8988T (cell line): ENCODE results near the gene CHSY1.

Experiments
- DNase-seq: peaks from one replicate; pipeline ENCODE4 v3.0.0; 2011

CHSY1 gene

GRCh38 chr15:101148881-101149664 is 102.8 kb downstream of the CHSY1 start:
- DNase-seq, result no peak

GRCh38 chr15:101148166-101148880 is 103.5 kb downstream of the CHSY1 start:
- DNase-seq, result no peak

- DNase-seq, result no peak
Measured at GRCh38 chr15:101147181-101147580, 104.7 kb downstream of the CHSY1 start.

GRCh38 chr15:101146118-101146702 is 105.6 kb downstream of the CHSY1 start:
- no peak for DNase-seq

- DNase-seq, result no peak
Measured at GRCh38 chr15:101145362-101145761, 106.5 kb downstream of the CHSY1 start.

GRCh38 chr15:101143321-101143720 is 108.5 kb downstream of the CHSY1 start:
- no peak for DNase-seq

- no peak for DNase-seq
Measured at GRCh38 chr15:101142711-101143110, 109.1 kb downstream of the CHSY1 start.

GRCh38 chr15:101141926-101142527 is 109.8 kb downstream of the CHSY1 start:
- DNase-seq, result no peak

GRCh38 chr15:101140697-101141065 is 111.2 kb downstream of the CHSY1 start:
- no peak for DNase-seq

DNA sequence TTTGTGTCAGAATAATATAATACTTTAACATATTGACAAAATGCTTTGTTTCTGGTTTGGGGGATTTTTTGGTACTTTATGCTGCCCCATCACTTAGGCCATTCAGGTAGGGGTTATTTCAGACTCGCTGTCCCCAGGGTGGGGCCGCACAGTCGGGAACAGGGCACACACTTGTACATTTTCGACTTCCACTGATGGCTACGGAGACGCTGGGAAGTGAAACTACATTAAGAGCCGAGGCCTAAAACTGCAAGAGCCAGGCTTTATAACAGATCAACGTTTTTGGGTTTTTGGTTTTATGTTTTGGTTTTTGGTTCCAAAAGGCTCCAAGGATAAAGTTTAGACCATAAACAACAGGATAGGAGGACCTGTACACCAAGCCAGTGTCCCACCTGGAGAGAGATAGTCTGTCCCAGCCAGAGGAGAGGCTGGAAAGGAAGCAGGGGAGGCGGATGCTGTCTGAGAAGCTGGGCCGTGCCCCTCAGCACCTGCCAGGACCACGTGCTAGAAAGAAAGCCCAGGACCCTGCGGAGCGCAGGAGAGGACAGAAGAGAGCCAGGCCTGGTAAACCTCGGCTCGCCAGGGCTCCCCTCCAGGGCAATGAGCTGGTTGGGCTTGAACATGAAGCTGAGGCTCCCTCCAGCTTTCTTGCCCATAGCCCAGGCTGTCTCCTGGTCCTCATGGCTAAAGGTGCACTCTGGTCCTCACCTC is 111.7 kb downstream of the CHSY1 start:
- DNase-seq, result no peak

DNA sequence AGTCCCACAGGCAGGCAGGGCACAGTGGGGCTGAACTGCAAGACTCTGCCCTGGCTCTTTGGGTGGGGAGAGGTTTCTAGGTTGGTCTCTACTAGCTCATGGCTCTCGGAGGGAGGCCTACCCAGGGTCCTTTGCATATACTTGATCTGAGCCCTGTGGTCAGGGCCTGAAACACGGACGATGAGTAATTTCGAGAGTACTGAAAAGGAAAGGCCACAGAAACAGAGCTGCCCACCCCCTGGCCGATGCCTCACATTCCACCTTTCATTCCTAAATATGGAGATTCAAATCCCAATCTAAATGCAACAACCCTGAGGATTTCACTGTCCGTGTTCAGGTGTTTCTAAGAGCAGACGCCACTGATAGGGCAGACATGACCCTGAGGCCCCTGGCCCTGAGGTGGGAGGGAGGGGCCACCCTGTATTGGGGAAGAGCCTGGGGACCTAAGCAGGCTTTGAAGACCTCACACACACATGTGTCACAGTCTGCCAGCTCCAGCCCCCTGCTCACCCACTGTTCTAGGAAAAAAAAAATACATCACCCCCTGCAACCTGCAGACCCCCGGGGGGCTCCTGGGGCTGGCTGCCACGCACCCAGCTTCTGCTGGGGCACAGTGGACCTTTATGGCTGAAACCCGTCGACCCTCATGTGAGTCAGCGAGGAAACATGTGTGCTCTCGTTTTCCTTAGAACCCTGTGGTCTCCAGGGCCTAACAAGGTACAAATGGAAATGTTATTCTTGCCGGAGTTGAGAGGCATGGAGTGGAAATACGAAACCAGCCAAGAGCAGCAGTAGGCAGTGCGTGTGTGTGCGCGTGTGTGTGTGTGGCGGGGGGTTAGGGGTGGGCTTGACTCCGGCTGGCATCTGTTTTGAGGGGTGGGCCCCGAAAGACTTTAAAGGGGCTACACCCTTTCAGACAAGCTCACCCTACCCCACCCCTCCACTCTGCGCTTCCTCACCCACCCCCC is 112.7 kb downstream of the CHSY1 start:
- DNase-seq, result no peak

DNA sequence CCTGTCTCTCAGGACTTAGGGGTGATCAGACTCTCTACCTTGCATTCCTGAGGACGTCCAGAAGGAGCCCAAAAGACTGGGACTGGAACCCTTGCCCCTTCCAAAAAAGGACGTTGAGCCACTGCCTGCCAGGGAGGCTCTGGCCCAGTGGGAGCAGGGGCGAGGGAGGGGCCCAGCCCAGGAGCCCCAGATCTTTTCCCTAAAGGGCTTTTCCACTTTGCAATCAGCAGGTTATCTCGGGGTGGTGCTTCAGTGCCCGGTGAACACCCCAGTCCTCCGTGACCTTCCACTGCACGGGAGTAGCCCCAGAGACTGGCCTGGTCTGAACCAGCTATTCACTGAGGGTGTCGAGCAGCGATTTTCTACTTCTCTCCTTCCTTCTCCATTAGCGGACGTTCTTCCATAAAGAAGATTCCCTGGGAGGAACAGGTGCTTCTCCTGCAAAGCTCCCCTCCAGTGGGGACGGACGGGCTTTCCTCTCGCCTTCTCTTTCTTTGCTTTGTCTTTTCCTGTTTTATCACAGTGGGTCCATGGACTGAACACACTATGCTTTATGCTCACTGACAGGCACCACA is 113.7 kb downstream of the CHSY1 start:
- DNase-seq, result no peak

- DNase-seq, result no peak
Measured at GRCh38 chr15:101137312-101137940, 114.4 kb downstream of the CHSY1 start.

DNA sequence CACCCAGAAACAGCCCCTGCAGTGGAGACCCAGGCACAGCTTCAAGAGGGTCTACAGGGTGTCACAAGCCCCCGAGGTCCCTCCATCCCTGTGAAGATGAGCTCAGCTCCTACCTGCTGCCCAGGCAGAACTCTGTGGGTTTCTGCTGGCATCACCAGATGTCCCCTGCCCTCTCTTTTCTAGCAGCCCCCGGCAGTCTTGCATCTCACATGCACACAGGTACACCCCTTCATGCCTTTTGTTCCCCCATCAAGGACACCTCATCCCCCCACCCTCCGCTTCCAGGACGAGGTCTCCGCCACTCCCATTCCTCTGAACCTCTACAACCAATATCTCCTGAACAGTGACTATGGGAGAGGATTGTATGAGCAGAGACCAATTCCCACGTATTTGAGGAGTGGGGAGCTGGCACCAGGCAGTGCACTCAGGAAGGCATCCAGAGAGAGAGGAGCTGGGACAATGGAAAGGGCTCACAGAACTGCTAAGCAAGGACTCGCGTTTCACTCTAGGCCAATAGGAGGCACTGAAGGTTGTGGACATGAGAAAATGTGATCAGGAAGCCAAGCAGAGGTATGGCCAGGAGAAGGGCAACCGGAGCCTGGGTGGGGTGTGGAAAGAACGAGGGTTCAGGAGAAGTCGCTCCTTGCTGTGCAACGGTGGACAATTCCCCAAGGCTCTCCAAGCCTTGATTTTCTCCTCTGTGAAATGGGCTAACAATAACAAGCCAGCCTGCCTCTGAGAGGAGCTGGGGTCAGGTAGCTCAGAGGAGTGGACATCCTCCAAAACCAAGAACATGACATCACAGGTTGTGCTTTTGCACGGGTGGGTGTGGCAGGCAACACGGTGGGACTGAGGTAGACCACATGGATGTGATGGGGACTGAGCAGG is 115.2 kb downstream of the CHSY1 start:
- DNase-seq, result no peak

GRCh38 chr15:101135532-101136166 is 116.2 kb downstream of the CHSY1 start:
- no peak for DNase-seq

- DNase-seq, result no peak
Measured at GRCh38 chr15:101134780-101135179, 117.1 kb downstream of the CHSY1 start.

DNA sequence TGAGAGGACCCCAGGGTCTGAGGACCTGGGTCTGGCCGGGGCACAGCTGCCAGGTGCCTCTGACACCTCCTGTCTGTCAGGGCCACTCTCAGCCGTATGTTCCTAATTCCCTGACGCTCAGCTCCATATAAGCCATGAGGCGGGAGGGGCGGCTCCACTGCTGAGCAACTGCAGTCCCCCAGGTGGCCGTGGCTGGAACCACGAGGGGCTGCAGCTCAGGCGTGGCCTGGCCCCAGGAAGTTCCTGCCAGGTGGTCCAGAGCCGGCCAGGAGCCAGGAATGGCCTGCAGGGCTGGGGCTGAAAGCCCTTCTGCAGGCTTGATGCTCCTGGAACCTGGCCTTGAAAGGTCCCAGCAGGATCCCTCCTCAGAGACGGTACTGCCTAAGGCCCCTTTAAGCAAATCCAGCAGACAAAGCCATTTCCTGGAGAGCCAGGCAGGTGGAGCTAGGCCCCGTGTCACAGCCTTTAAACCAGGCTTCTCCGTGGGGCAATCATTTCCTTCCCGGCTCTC is 118.0 kb downstream of the CHSY1 start:
- no peak for DNase-seq

DNA sequence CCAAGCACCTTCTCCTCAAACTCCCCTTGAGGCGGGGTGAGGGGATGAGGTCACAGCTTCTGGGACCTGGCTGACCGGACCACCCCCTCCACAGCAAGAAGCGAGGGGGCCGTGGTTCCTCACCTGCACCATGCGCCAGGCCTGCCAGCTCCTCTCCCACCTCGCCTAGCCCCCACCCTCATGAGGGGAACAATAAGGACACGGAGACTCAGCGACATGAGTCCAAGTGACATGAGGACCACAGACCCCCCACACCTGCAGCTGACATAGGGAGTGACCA is 118.7 kb downstream of the CHSY1 start:
- DNase-seq, result no peak
